ENCODE measurements around the gene DNAL4. TPM values are rescaled to one million over a fixed set of nuclear protein-coding genes. Genes with fewer than 3 reads are reported as not detected.

Gene DNAL4
- total and polyA plus RNA-seq, 4 donors, result 8.2 to 14.3 (median 9.8) TPM

GRCh38 chr22:38761202-38762162 lies 32.5 kb downstream of the DNAL4 start:
- no peaks in the 10 kb centered on the region for H3K36me3 ChIP-seq (ENCODE audit: control insufficient read depth in 1 of 2, insufficient read depth in 2 of 2, low read length in 1 of 2)
- intact Hi-C loops (cut with DNase I), result loop anchor here (10.0 kb wide), 2 partner anchors 163 to 363 kb away; no protein-coding TSS in a partner anchor
- H3K27me3 ChIP-seq (ENCODE audit: control insufficient read depth in 1 of 2, insufficient read depth in 2 of 2, low read length in 1 of 2), result no peaks in the 10 kb centered on the region
- ATAC-seq (ENCODE audit: low FRiP score), result no peak
- H3K27ac ChIP-seq (ENCODE audit: low read depth in 1 of 2, low read length in 2 of 2), result no peak overlapping the region
- WGBS, 2 donors, result 72 to 73% methylated on average over 20 of the region's 20 CpGs
- no peaks in the 10 kb centered on the region for H3K4me1 ChIP-seq (ENCODE audit: control insufficient read depth in 1 of 2, insufficient read depth in 2 of 2, low read length in 2 of 2)
- DNase-seq, result no peak
- no peaks in the 10 kb centered on the region for H3K9me3 ChIP-seq (ENCODE audit: control insufficient read depth, low read length)
- no peak overlapping the region for H3K4me3 ChIP-seq (ENCODE audit: low read length in 2 of 2)

- no peak overlapping the region for H3K27ac ChIP-seq (ENCODE audit: low read depth in 1 of 2, low read length in 2 of 2)
- intact Hi-C loops (cut with DNase I), result loop anchor here (10.0 kb wide), 2 partner anchors 164 to 364 kb away; no protein-coding TSS in a partner anchor
These were observed 33.3 kb downstream of the DNAL4 start for GRCh38 chr22:38760477-38761201.

GRCh38 chr22:38759005-38759404 lies 34.9 kb downstream of the DNAL4 start:
- no peaks in the 10 kb centered on the region for H3K4me1 ChIP-seq (ENCODE audit: control insufficient read depth in 1 of 2, insufficient read depth in 2 of 2, low read length in 2 of 2)
- no peaks in the 10 kb centered on the region for H3K27me3 ChIP-seq (ENCODE audit: control insufficient read depth in 1 of 2, insufficient read depth in 2 of 2, low read length in 1 of 2)
- no peaks in the 10 kb centered on the region for H3K9me3 ChIP-seq (ENCODE audit: control insufficient read depth, low read length)
- no peaks in the 10 kb centered on the region for H3K36me3 ChIP-seq (ENCODE audit: control insufficient read depth in 1 of 2, insufficient read depth in 2 of 2, low read length in 1 of 2)
- intact Hi-C loops (cut with DNase I), result loop anchor here in 1 of 2 donors (5.0 kb wide), 1 partner anchor 33 kb away; the partner anchor contains the start of gene DNAL4
- H3K27ac ChIP-seq (ENCODE audit: low read depth in 1 of 2, low read length in 2 of 2), result no peak overlapping the region
- 82 to 85% methylated on average over 7 of the region's 7 CpGs for WGBS, 2 donors
- ATAC-seq (ENCODE audit: low FRiP score) (no peak), DNase-seq (no peak)
- no peak overlapping the region for H3K4me3 ChIP-seq (ENCODE audit: low read length in 2 of 2)

More at GRCh38 chr22:38760477-38761201, 33.3 kb downstream of the DNAL4 start:
- no peaks in the 10 kb centered on the region for H3K36me3 ChIP-seq (ENCODE audit: control insufficient read depth in 1 of 2, insufficient read depth in 2 of 2, low read length in 1 of 2)
- H3K4me1 ChIP-seq (ENCODE audit: control insufficient read depth in 1 of 2, insufficient read depth in 2 of 2, low read length in 2 of 2), result no peaks in the 10 kb centered on the region
- no peak for DNase-seq
- H3K9me3 ChIP-seq (ENCODE audit: control insufficient read depth, low read length), result no peaks in the 10 kb centered on the region
- no peak overlapping the region for H3K4me3 ChIP-seq (ENCODE audit: low read length in 2 of 2)
- no peak for ATAC-seq (ENCODE audit: low FRiP score)
- 76 to 78% methylated on average over 12 of the region's 12 CpGs for WGBS, 2 donors
- H3K27me3 ChIP-seq (ENCODE audit: control insufficient read depth in 1 of 2, insufficient read depth in 2 of 2, low read length in 1 of 2), result no peaks in the 10 kb centered on the region

- no peak overlapping the region for H3K27ac ChIP-seq (ENCODE audit: low read depth in 1 of 2, low read length in 2 of 2)
- 76 to 84% methylated on average over 16 of the region's 16 CpGs for WGBS, 2 donors
- intact Hi-C loops (cut with DNase I), result loop anchor here in 1 of 2 donors (5.0 kb wide), 1 partner anchor 34 kb away; the partner anchor contains the start of gene DNAL4
These were observed 35.5 kb downstream of the DNAL4 start for GRCh38 chr22:38758276-38758945.

GRCh38 chr22:38757464-38757757 lies 36.5 kb downstream of the DNAL4 start:
- no peaks in the 10 kb centered on the region for H3K9me3 ChIP-seq (ENCODE audit: control insufficient read depth, low read length)
- ATAC-seq (ENCODE audit: low FRiP score) (no peak), DNase-seq (no peak)
- no peaks in the 10 kb centered on the region for H3K27me3 ChIP-seq (ENCODE audit: control insufficient read depth in 1 of 2, insufficient read depth in 2 of 2, low read length in 1 of 2)
- WGBS, 2 donors, result 81 to 86% methylated on average over 4 of the region's 4 CpGs
- H3K27ac ChIP-seq (ENCODE audit: low read depth in 1 of 2, low read length in 2 of 2), result no peak overlapping the region
- intact Hi-C loops (cut with DNase I), result loop anchor here in 1 of 2 donors (5.0 kb wide), 1 partner anchor 35 kb away; the partner anchor contains the start of gene DNAL4
- no peaks in the 10 kb centered on the region for H3K36me3 ChIP-seq (ENCODE audit: control insufficient read depth in 1 of 2, insufficient read depth in 2 of 2, low read length in 1 of 2)
- H3K4me1 ChIP-seq (ENCODE audit: control insufficient read depth in 1 of 2, insufficient read depth in 2 of 2, low read length in 2 of 2), result no peaks in the 10 kb centered on the region
- no peak overlapping the region for H3K4me3 ChIP-seq (ENCODE audit: low read length in 2 of 2)

More at GRCh38 chr22:38758276-38758945, 35.5 kb downstream of the DNAL4 start:
- no peaks in the 10 kb centered on the region for H3K4me1 ChIP-seq (ENCODE audit: control insufficient read depth in 1 of 2, insufficient read depth in 2 of 2, low read length in 2 of 2)
- DNase-seq (no peak), ATAC-seq (ENCODE audit: low FRiP score) (no peak)
- no peaks in the 10 kb centered on the region for H3K27me3 ChIP-seq (ENCODE audit: control insufficient read depth in 1 of 2, insufficient read depth in 2 of 2, low read length in 1 of 2)
- H3K4me3 ChIP-seq (ENCODE audit: low read length in 2 of 2), result no peak overlapping the region
- no peaks in the 10 kb centered on the region for H3K36me3 ChIP-seq (ENCODE audit: control insufficient read depth in 1 of 2, insufficient read depth in 2 of 2, low read length in 1 of 2)
- H3K9me3 ChIP-seq (ENCODE audit: control insufficient read depth, low read length), result no peaks in the 10 kb centered on the region

- no peaks in the 10 kb centered on the region for H3K27me3 ChIP-seq (ENCODE audit: control insufficient read depth in 1 of 2, insufficient read depth in 2 of 2, low read length in 1 of 2)
- H3K4me3 ChIP-seq (ENCODE audit: low read length in 2 of 2), result no peak overlapping the region
- ATAC-seq (ENCODE audit: low FRiP score), result no peak
- no peak for DNase-seq
- intact Hi-C loops (cut with DNase I), result loop anchor here in 1 of 2 donors (5.0 kb wide), 1 partner anchor 35 kb away; the partner anchor contains the start of gene DNAL4
- 69 to 71% methylated on average over 17 of the region's 17 CpGs for WGBS, 2 donors
- no peak overlapping the region for H3K27ac ChIP-seq (ENCODE audit: low read depth in 1 of 2, low read length in 2 of 2)
- H3K36me3 ChIP-seq (ENCODE audit: control insufficient read depth in 1 of 2, insufficient read depth in 2 of 2, low read length in 1 of 2), result peaks cover 0 to 1% of the 10 kb centered on the region in 2 donors
- no peaks in the 10 kb centered on the region for H3K4me1 ChIP-seq (ENCODE audit: control insufficient read depth in 1 of 2, insufficient read depth in 2 of 2, low read length in 2 of 2)
- no peaks in the 10 kb centered on the region for H3K9me3 ChIP-seq (ENCODE audit: control insufficient read depth, low read length)
These were observed 37.1 kb downstream of the DNAL4 start for GRCh38 chr22:38756711-38757463.

GRCh38 chr22:38755911-38756532 lies 37.9 kb downstream of the DNAL4 start, which contains the start of gene SUN2:
TSS of gene SUN2 (minus strand) at chr22:38755998. CDS start at chr22:38752628, 3,370 bp downstream.
- ATAC-seq (ENCODE audit: low FRiP score) (peak; percentile 89), DNase-seq (peak; percentile 97 to 98)
- no peaks in the 10 kb centered on the region for H3K4me1 ChIP-seq (ENCODE audit: control insufficient read depth in 1 of 2, insufficient read depth in 2 of 2, low read length in 2 of 2)
- no peaks in the 10 kb centered on the region for H3K27me3 ChIP-seq (ENCODE audit: control insufficient read depth in 1 of 2, insufficient read depth in 2 of 2, low read length in 1 of 2)
- intact Hi-C loops (cut with DNase I), result loop anchor here in 1 of 2 donors (2.0 to 5.0 kb wide), 2 partner anchors 36 to 51 kb away; partner anchors contain the start of genes DNAL4 and GTPBP1
- peaks cover 0 to 8% of the 10 kb centered on the region in 2 donors for H3K36me3 ChIP-seq (ENCODE audit: control insufficient read depth in 1 of 2, insufficient read depth in 2 of 2, low read length in 1 of 2)
- H3K4me3 ChIP-seq (ENCODE audit: low read length in 2 of 2), result peak within 1 kb of the TSS; percentile 68 to 93
- WGBS, 2 donors, result 0 to 1% methylated on average over 50 to 68 of the region's 68 CpGs
- H3K27ac ChIP-seq (ENCODE audit: low read depth in 1 of 2, low read length in 2 of 2), result peak within 1 kb of the TSS; percentile 96 to 97
- no peaks in the 10 kb centered on the region for H3K9me3 ChIP-seq (ENCODE audit: control insufficient read depth, low read length)

Measured in aorta (tissue), 5 donors.